CD4-positive, alpha-beta memory T cell (primary cell): ENCODE measurements around the gene PARP11. TPM values are rescaled to one million over a fixed set of nuclear protein-coding genes. Genes with fewer than 3 reads are reported as not detected.
A peak's percentile ranks its signal among the peaks of the same experiment; 100 is the strongest.

Experiments
- CTCF ChIA-PET: fragments of 350-600 bp; sonication (Branson Sonifier 250); formaldehyde crosslinking; loops from one replicate; lab custom pipeline; 2021; ENCODE audit warnings: inconsistent platforms; ENCODE audit not compliant: partially characterized antibody; lab: Charles Lee
- POLR2A ChIA-PET: fragments of 350-600 bp; sonication (Branson Sonifier 250); formaldehyde crosslinking; loops from one replicate; lab custom pipeline; 2021; ENCODE audit not compliant: partially characterized antibody; lab: Charles Lee
- DNase-seq, 5 donors: peaks; one replicate each; pipeline versions ENCODE4 v3.0.0 to v3.0.0-alpha.2; 2020 to 2022; ENCODE audit warnings: mixed read lengths in 1 of 5
- H3K27ac ChIP-seq: one replicate; pipeline ENCODE4 v1.7.0; 2013; ENCODE audit warnings: low read depth, low read length
- H3K27me3 ChIP-seq: 2 replicates; pipeline ENCODE4 v1.7.0; 2013; ENCODE audit warnings: mild to moderate bottlenecking, low read length, moderate library complexity; ENCODE audit not compliant: insufficient read depth
- H3K36me3 ChIP-seq: 2 replicates; pipeline ENCODE4 v1.7.0; 2013; ENCODE audit warnings: mild to moderate bottlenecking, low read length, moderate library complexity; ENCODE audit not compliant: insufficient read depth
- H3K4me1 ChIP-seq: 2 replicates; pipeline ENCODE4 v1.7.0; 2013; ENCODE audit warnings: mild to moderate bottlenecking, low read length, moderate library complexity; ENCODE audit not compliant: insufficient read depth
- H3K4me3 ChIP-seq, 2 donors: one replicate each; pipeline ENCODE4 v1.7.0; 2013; ENCODE audit warnings: low read length in 2 of 2, mild to moderate bottlenecking in 1 of 2
- H3K9me3 ChIP-seq, 2 donors: one replicate each; pipeline ENCODE4 v1.7.0; 2013; ENCODE audit warnings: low read length in 2 of 2, control low read depth in 1 of 2; ENCODE audit not compliant: control insufficient read depth in 1 of 2
- H3K27ac Mint-ChIP-seq, 7 donors: one replicate each; pipeline ENCODE4 v1.8.0; 2020 to 2021; ENCODE audit warnings: mixed read lengths in 7 of 7, mild to moderate bottlenecking in 6 of 7, inconsistent platforms in 3 of 7, moderate library complexity in 3 of 7
- H3K27me3 Mint-ChIP-seq, 2 donors: one replicate each; pipeline ENCODE4 v1.8.0; 2020 to 2021; ENCODE audit warnings: mixed read lengths in 2 of 2
- H3K36me3 Mint-ChIP-seq, 2 donors: one replicate each; pipeline ENCODE4 v1.8.0; 2020 to 2021; ENCODE audit warnings: mixed read lengths in 2 of 2, inconsistent platforms in 1 of 2, mild to moderate bottlenecking in 1 of 2
- H3K4me1 Mint-ChIP-seq, 4 donors: one replicate each; pipeline ENCODE4 v1.8.0; 2020 to 2021; ENCODE audit warnings: mixed read lengths in 4 of 4, mild to moderate bottlenecking in 1 of 4
- H3K4me3 Mint-ChIP-seq, 8 donors: one replicate each; pipeline ENCODE4 v1.8.0; 2020 to 2021; ENCODE audit warnings: mixed read lengths in 8 of 8, mild to moderate bottlenecking in 7 of 8, moderate library complexity in 6 of 8, inconsistent platforms in 3 of 8
- H3K9me3 Mint-ChIP-seq, 8 donors: one replicate each; pipeline ENCODE4 v1.8.0; 2020 to 2021; ENCODE audit warnings: mixed read lengths in 8 of 8, mild to moderate bottlenecking in 5 of 8, inconsistent platforms in 3 of 8, moderate library complexity in 1 of 8
- intact Hi-C: fragments of 100-400 bp; cut with micrococcal nuclease; formaldehyde crosslinking; loops from one replicate; pipeline ENCODE4 v1.15.1; 2023
- polyA plus RNA-seq, 2 donors: library from polyadenylated mRNA; unstranded; fragments of 300-500 nt; fragmentation: Illumina TruSeq; gene quantifications; one replicate each; pipeline ENCODE4 v1.2.3, GENCODE V29; 2021
- total RNA-seq, 2 experiments: library from RNA; stranded (reverse); gene quantifications; one replicate each; pipeline ENCODE4 v1.2.3, GENCODE V29; 2021

Gene PARP11
- total and polyA plus RNA-seq, 4 experiments from 2014 or later: 7.6 to 39.9 (median 22.2) TPM

DNA sequence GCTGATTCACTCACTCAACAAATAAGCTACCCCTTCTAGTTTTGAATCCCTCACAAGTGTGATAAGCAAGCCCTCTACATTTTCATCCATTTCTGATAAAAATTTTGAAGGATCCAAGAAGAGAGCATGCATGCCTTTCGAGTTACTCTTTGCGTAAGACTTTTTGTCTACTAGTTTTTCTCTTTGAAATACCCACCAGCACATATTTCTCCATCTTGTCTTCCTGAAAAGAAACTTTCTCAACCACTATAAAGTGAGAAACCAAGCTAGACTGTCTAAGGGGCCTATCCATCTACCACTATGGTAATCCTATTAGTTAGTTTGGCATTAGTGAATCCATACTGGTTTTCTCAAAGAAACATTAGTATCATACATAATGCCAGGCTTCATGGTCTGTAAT lies 56.9 kb downstream of the PARP11 start:
- Mint-ChIP-seq H3K27ac (no peak overlapping the region), H3K4me1 (peaks cover 0 to 1% (median under 1%) of the 10 kb centered on the region in 4 donors), H3K36me3 (peaks cover 37 to 45% of the 10 kb centered on the region in 2 donors), H3K4me3 (no peak overlapping the region), H3K9me3 (no peaks in the 10 kb centered on the region), H3K27me3 (no peaks in the 10 kb centered on the region)
- intact Hi-C loops: no loop called here
- no peak for DNase-seq
- Histone ChIP-seq H3K4me1 (peaks cover 11% of the 10 kb centered on the region), H3K27me3 (no peaks in the 10 kb centered on the region), H3K36me3 (peaks cover 10% of the 10 kb centered on the region), H3K9me3 (no peaks in the 10 kb centered on the region), H3K4me3 (no peak overlapping the region), H3K27ac (no peak overlapping the region)
- ChIA-PET POLR2A (no interaction called here), CTCF (interaction anchor here (0.9 to 1.6 kb wide), 4 partner anchors 13 to 516 kb away, joined by 3 to 6 read pairs (median 5); no protein-coding TSS in a partner anchor)

DNA sequence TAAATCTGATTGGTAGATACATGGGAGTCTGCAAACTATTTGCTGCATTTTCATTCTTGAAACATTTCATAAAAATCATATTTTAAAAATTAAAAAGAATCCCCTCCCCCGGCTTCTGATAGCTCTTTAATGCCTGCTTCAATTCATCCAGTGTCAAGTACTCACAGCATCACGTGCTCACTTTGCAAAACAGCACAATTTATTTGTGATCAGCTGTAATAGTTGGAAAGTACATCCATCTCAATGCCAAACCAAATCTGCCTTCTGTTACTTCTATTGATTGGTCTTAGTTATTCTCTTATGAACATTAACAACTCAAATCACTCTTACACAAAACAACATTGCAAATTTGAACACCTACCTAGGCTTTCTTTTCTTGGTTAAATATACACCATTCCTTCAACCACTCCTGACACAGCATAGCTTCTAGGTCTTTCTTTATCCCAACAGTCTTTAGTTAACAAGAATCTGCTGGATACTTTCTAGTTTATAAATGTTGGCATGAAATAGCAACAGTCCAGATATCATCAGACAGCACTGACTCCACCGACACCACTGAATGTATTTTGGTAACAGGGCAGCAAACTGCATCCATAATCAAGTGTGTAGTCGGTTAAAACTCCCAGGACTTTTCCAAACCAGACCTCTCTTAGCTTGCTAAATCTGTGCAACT lies 58.0 kb downstream of the PARP11 start:
- Histone ChIP-seq H3K4me1 (peaks cover 11% of the 10 kb centered on the region), H3K4me3 (no peak overlapping the region), H3K27me3 (no peaks in the 10 kb centered on the region), H3K36me3 (peaks cover 10% of the 10 kb centered on the region), H3K9me3 (no peaks in the 10 kb centered on the region), H3K27ac (no peak overlapping the region)
- ChIA-PET POLR2A (no interaction called here), CTCF (interaction anchor here (1.4 to 1.6 kb wide), 2 partner anchors 11 to 38 kb away, joined by 4 to 6 read pairs; no protein-coding TSS in a partner anchor)
- peaks cover 31 to 47% of the 10 kb centered on the region in 2 donors for H3K36me3 Mint-ChIP-seq
- H3K9me3 Mint-ChIP-seq: no peaks in the 10 kb centered on the region
- peak overlapping the region in 1 of 7 donors; percentile 2 for H3K27ac Mint-ChIP-seq
- DNase-seq: no peak
- H3K4me1 Mint-ChIP-seq: peaks cover 0 to 5% (median 3%) of the 10 kb centered on the region in 4 donors
- intact Hi-C loops: no loop called here
- H3K27me3 Mint-ChIP-seq: no peaks in the 10 kb centered on the region
- H3K4me3 Mint-ChIP-seq: no peak overlapping the region

DNA sequence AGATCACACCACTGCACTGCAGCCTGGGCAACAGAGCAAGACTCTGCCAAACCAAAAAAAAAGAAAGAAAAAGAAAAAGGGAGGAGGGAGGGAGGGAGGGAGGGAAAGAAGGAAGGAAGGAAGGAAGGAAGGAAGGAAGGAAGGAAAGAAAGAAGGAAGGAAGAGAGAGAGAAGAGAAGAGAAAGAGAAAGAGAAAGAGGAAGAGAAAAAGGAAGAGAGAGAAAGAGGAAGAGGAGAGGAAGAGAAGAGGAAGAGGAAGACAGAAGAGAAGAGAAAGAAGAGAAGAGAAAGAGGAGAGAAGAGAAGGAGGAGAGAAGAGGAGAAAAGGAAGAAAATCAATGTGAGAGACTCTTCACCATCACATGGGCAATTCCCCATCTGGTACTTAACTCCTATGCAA lies 62.7 kb downstream of the PARP11 start:
- CTCF ChIA-PET: interaction anchor here (10.4 kb wide), 1 partner anchor 512 kb away, joined by 222 read pairs; no protein-coding TSS in a partner anchor
- DNase-seq: no peak
- H3K9me3 ChIP-seq: no peaks in the 10 kb centered on the region
- no peak overlapping the region for H3K4me3 ChIP-seq
- POLR2A ChIA-PET: no interaction called here
- Mint-ChIP-seq H3K27me3 (no peaks in the 10 kb centered on the region), H3K27ac (peak overlapping the region in 2 of 7 donors; percentile 60 to 81), H3K9me3 (no peaks in the 10 kb centered on the region), H3K4me1 (peaks cover 3 to 14% (median 9%) of the 10 kb centered on the region in 4 donors), H3K4me3 (no peak overlapping the region), H3K36me3 (peaks cover 33 to 60% of the 10 kb centered on the region in 2 donors)
- no peaks in the 10 kb centered on the region for H3K27me3 ChIP-seq
- H3K27ac ChIP-seq: no peak overlapping the region
- no peaks in the 10 kb centered on the region for H3K4me1 ChIP-seq
- intact Hi-C loops: no loop called here
- H3K36me3 ChIP-seq: no peaks in the 10 kb centered on the region

DNA sequence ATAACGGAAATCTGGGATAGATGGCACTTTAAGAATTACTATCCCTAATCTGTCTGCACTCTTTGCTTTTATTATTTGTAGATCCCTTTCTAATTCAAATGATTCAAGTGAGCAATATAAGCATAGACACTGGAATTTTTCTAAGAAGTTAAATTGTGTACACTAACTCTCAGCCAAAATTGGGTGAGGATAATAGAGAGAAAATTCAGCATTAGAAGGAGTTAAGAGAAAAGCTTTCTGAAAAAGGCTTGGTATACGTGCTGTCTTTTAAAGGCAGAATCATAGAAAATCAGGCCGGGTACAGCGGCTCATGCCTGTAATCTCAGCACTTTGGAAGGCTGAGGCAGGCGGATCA lies 63.2 kb downstream of the PARP11 start:
- no peaks in the 10 kb centered on the region for H3K9me3 Mint-ChIP-seq
- CTCF ChIA-PET: interaction anchor here (10.4 kb wide), 1 partner anchor 511 kb away, joined by 222 read pairs; no protein-coding TSS in a partner anchor
- POLR2A ChIA-PET: no interaction called here

DNA sequence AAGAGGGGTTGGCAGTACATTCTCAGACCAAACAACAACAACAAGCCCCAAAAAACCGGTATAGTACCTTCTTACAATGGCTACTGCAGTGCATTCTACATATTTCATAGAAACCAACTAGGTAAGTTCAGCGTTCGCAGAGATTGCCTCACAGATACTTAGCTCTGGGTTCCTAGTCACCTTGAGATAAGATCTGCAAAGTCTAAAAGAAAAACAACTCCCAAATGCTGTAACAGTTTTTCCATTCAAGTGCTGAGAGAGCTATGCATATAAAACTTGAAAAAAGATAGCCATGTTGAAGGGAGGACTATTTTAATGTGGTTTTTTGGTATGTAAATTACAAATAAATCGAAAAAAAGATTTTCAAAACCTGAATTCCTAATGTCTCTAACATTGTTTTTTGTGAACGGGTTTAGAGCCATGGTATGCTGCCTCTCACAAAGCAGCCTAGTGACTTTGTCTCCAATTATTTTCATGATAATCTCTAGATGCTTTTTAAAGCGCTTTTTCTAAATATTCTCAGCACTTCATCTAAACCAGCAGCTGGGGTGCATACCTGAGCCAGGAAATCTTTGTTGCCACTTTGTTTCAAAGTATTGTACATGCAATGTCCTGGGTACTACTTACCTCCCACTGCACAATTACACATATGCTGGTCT lies 63.7 kb downstream of the PARP11 start:
- peaks cover 29 to 58% of the 10 kb centered on the region in 2 donors for H3K36me3 Mint-ChIP-seq
- no peaks in the 10 kb centered on the region for H3K9me3 ChIP-seq

More for the DNA sequence above, 63.2 kb downstream of the PARP11 start:
- no peaks in the 10 kb centered on the region for H3K9me3 ChIP-seq
- H3K27me3 Mint-ChIP-seq: no peaks in the 10 kb centered on the region
- no peak overlapping the region for H3K4me3 Mint-ChIP-seq
- H3K27ac Mint-ChIP-seq: peak overlapping the region in 1 of 7 donors; percentile 28
- H3K27ac ChIP-seq: no peak overlapping the region
- no peaks in the 10 kb centered on the region for H3K27me3 ChIP-seq
- no peaks in the 10 kb centered on the region for H3K4me1 ChIP-seq
- no peak overlapping the region for H3K4me3 ChIP-seq
- H3K36me3 ChIP-seq: no peaks in the 10 kb centered on the region
- intact Hi-C loops: no loop called here
- DNase-seq: no peak
- peaks cover 29 to 59% of the 10 kb centered on the region in 2 donors for H3K36me3 Mint-ChIP-seq
- peaks cover 3 to 14% (median 8%) of the 10 kb centered on the region in 4 donors for H3K4me1 Mint-ChIP-seq

DNA sequence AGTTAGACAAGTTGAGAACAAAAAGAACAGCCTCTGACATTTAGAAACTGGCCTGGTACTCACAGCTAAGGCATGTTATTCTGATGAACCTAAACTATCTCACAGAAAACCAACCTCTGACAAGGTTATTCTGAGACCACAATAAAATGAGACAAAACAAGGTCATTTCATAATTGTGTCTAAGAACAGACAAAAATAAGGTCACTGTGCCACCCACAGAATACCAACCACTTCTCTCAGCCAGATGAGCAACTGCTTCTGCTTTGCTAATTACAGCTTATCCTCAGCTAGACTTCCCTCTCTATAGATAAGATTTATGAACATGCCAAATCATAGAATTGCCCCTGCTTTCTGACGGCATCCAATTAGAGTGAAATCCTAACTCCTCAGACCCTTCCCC lies 68.1 kb downstream of the PARP11 start:
- DNase-seq: no peak
- ChIA-PET POLR2A (no interaction called here), CTCF (interaction anchor here (0.7 to 10.4 kb wide), 7 partner anchors 10 to 506 kb away, joined by 3 to 222 read pairs (median 5); no protein-coding TSS in a partner anchor)
- H3K36me3 Mint-ChIP-seq: peaks cover 25 to 45% of the 10 kb centered on the region in 2 donors
- H3K27ac Mint-ChIP-seq: peak overlapping the region in 4 of 7 donors; percentile 9 to 70 (median 29)
- H3K4me3 Mint-ChIP-seq: no peak overlapping the region
- Histone ChIP-seq H3K36me3 (peaks cover 7% of the 10 kb centered on the region), H3K4me3 (no peak overlapping the region), H3K4me1 (no peaks in the 10 kb centered on the region), H3K27ac (no peak overlapping the region), H3K27me3 (no peaks in the 10 kb centered on the region), H3K9me3 (no peaks in the 10 kb centered on the region)
- no peaks in the 10 kb centered on the region for H3K9me3 Mint-ChIP-seq
- no peaks in the 10 kb centered on the region for H3K27me3 Mint-ChIP-seq
- intact Hi-C loops: no loop called here
- H3K4me1 Mint-ChIP-seq: peaks cover 2 to 10% (median 8%) of the 10 kb centered on the region in 4 donors

More for the DNA sequence above, 63.7 kb downstream of the PARP11 start:
- Mint-ChIP-seq H3K27me3 (no peaks in the 10 kb centered on the region), H3K4me3 (no peak overlapping the region), H3K4me1 (peaks cover 3 to 14% (median 8%) of the 10 kb centered on the region in 4 donors), H3K9me3 (no peaks in the 10 kb centered on the region), H3K27ac (peak overlapping the region in 1 of 7 donors; percentile 28)
- intact Hi-C loops: no loop called here
- Histone ChIP-seq H3K4me1 (no peaks in the 10 kb centered on the region), H3K27me3 (no peaks in the 10 kb centered on the region), H3K27ac (no peak overlapping the region), H3K4me3 (no peak overlapping the region), H3K36me3 (no peaks in the 10 kb centered on the region)
- no peak for DNase-seq
- ChIA-PET POLR2A (no interaction called here), CTCF (interaction anchor here (10.4 kb wide), 1 partner anchor 511 kb away, joined by 222 read pairs; no protein-coding TSS in a partner anchor)
